Activated CD4-positive, CD25-positive, alpha-beta regulatory T cell treated with anti-CD3 and anti-CD28 coated beads, Interleukin-2, amount 50 U/mL, for 24 hours (primary cell): Measurements from ENCODE around the gene TGFBR2.

ENCODE experiments used
- ATAC-seq, 2 donors: fragments of 150-1000 bp; cut with Tn5 transposase; one replicate each; pipeline ENCODE4 v1.10.0; 2021; ENCODE audit warnings: mild to moderate bottlenecking in 1 of 2, moderate library complexity in 1 of 2

The TGFBR2 gene

GRCh38 chr3:30606301-30607031 lies at the start of gene TGFBR2:
Gene TGFBR2 (plus strand): TSS chr3:30606601. CDS start chr3:30606884, 283 bp downstream.
- peak; percentile 82 to 83 for ATAC-seq

DNA sequence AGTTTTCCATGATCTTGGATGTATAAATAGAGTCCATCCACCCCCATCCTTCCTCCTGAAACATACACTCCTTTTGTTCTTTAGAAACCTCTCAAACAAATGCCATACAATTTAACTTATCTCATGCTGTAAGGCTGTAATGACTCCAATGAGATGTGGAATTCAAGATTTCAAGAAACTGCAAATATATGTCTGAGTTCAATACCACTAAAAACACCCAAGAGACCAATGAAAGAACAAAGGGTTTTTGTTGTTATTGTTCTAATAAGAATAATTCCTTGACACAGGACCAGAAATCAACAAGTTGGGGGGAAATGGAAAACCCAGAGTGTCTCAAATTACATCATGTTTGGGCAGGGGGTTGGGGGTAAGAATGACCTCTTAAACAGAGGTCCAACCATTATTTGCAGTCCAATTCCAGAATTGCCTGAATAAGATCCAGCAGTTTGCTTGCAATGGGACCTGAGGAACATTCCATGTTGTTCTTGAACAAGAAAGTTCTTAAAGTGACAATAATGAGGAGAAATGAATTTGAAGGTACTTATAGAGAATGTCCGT lies 48.6 kb upstream of the TGFBR2 start:
- no peak for ATAC-seq

DNA sequence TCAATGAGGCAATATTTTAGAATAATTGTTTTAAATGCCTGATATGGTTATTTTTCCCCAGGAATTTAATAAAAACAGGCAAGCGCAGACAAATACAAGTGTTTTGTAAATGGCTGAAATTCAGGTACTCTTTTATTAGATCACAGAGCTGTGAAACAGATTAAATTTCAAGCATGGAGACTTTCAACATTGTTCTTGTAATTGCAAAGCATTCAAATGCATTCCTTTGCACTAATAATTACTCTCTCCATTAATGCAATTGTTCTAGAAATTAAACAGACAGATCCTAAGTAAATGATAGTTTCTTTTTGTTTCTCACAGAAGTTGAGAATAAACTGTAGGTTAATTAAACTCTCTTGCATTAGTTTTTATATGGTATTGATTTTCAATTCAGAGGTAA lies 42.4 kb upstream of the TGFBR2 start:
- no peak for ATAC-seq

DNA sequence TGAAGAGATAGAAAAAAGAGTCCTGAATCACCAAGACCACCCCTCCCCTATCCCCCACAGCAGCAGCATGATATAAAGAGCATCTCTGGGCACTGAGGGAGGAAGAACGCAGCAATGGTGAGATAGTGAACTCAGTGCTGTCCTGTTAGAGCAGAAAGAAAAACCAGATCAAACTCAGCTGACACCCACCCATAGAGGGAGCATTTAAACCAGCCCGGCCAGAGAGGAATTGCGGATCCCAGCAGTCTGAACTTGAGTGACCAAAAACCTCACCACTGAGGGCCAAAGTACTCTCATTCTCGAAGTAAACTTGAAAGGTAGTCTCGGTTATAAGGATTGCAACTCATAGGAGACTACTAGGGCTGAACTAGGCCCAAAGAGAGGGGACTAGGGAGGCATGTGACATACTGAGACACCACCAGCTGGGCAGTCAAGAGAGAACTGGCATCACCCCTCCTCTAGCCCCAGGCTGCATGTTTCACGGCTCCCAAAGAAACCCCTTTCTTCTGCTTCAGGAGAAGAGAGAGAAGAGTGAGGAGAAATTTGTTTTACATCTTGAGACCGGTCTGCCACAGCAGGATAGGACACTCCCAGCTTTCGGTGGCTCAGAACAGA lies 39.2 kb upstream of the TGFBR2 start:
- no peak for ATAC-seq

GRCh38 chr3:30576946-30577345 lies 29.5 kb upstream of the TGFBR2 start:
- no peak for ATAC-seq

GRCh38 chr3:30577788-30578187 lies 28.6 kb upstream of the TGFBR2 start:
- ATAC-seq: peak in 1 of 2 donors; percentile 30

DNA sequence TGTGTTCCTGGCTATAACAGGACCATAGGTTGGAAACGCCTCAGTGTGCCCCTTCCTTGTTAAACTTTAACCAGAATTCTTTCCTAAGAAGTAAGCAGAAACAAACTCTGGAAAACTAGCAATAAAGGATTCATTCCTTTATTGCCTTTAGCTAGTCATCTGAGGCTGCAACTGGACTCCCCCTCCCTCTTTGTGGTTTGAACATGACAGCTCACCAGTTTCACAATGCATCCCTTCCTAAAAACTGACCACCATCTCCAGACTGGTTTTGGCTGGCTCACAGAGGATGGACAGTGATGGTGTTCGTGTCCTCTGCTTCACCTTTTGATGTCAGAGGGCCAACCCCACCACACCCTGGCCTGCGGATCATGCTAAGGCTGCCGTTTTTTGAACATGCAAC lies 27.9 kb upstream of the TGFBR2 start:
- ATAC-seq: no peak

- no peak for ATAC-seq
Measured at GRCh38 chr3:30578986-30579579, 27.3 kb upstream of the TGFBR2 start.

- ATAC-seq: no peak
Measured at GRCh38 chr3:30581067-30581585, 25.3 kb upstream of the TGFBR2 start.

DNA sequence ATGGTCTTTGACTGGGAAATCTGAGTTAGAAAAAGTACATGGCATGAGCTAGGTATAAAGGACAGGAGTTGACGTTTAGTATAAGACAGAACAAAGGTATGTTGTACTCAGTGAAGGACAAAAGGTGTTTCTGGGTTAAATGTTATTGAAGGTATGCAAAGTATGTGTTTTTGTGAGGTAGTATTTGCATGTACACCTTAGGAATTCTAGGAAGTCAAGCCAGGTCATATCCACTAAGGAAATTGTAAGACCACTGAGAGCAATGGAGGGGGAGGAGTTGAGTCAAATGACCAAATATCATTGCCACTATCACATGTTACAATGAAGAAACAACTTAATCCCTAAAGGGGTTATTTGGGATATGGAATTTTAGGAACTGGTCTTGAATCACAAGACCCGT lies 24.4 kb upstream of the TGFBR2 start:
- ATAC-seq: no peak

- no peak for ATAC-seq
Measured at GRCh38 chr3:30583973-30584372, 22.4 kb upstream of the TGFBR2 start.

- no peak for ATAC-seq
Measured at GRCh38 chr3:30585654-30586053, 20.7 kb upstream of the TGFBR2 start.

DNA sequence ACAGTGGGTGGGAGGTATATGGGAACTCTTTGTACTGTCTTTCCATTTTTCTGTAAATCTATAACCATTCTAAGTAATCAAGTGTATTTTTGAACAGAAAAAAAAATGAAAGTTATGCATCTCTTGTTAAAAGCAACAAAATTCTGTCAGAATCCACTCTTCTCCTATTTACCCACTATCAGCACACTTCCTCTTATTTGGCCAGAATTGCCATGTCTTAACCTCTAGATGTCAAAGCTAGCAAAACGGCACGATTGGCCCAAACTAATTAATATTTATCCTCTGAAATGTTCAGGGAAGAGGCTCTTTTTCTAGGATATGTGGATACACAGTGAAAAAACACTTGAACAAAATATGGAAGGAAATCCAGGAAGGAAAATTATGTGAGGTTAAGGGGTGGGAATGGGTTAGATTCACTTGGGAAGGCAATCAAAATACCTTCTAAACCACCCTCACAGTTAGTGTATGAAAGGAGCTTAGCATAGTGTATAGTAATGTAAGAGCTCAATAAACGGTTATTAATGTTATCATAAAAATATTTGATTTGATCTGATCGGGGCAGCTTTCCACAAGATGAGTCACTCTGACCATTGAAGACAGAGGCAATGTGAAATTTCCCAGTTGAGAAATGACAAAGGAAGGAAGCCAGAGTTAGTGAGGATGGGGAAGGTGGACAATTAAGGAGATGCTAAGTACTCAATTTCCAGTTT lies 20.1 kb upstream of the TGFBR2 start:
- ATAC-seq: no peak

- ATAC-seq: no peak
Measured at GRCh38 chr3:30586806-30587486, 19.5 kb upstream of the TGFBR2 start.

DNA sequence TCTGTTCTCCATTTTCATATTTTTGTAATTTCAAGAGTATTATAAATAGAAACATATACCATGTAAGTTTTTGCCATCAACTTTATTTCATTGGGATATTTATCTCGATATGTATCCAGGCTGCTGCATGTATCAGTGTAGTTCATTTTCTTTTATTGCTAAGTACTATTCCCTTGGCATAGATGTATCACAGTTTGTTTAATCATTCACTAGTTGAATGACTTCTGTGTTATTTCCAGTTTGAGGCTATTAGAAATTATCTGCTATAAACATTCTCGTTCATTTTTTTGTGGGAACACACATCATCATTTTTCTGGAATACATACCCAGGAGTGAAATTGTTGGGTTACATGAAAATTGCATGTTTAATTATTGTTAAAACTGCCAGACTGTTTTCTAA lies 18.5 kb upstream of the TGFBR2 start:
- no peak for ATAC-seq

- no peak for ATAC-seq
Measured at GRCh38 chr3:30596152-30596551, 10.2 kb upstream of the TGFBR2 start.

GRCh38 chr3:30597131-30597768 lies 9.2 kb upstream of the TGFBR2 start:
- ATAC-seq: no peak

DNA sequence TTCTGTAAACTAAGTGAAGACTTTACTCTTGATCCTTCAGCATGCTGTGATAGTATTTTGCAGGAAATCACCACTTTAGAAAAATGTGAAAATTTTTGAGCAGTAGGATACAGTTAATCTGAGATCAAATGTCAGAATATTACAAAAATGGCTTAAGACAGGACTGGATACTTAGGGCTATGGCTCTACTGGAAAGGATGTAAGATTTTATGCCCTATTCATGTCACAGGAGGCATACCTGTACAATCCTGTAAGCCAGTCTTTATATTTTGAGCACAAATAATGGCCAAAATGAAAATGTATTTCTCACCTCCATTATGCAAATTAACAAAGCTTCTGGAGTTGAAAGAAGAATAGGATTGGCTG lies 8.6 kb upstream of the TGFBR2 start:
- no peak for ATAC-seq

DNA sequence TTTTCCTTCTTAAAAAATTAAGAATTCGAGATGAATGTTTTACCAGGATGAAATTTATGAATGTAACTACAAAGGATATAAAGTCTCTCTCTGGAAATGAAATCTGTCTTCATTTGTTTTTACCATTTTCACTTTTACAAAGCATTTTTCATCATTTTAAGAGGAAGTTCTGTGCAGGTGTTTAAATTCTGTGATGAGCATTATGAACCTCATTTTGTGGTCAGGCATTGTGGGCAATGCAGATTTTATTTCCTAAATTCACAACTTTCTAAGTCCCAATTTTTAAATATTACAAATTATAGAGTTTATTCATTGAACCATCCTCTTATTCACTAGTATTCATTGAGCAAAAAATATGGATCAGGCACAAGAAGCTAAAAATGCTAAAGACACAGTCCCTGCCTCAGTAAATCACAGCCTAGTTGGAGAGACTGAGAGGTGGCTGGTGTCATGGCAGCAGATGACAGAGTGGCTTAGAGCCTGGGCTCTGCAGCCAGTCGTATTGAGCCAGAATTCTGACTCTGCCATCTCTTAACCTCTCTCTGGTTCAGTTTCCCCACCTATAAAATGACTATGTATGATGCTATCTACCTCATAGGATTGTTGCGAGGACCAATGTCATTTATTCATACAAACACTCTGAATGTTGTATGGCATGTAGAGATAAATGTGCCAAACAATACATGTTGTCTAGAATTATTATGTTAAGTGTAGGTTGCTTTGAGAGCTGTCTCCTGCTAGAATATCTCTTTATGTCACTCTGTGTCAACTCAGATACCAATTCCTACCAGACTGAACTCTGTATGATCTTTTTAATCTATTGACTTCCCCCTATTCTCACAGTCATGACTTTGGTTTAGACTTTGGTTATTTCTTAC lies 7.5 kb upstream of the TGFBR2 start:
- ATAC-seq: peak; percentile 49 to 63

GRCh38 chr3:30600572-30600971 lies 5.8 kb upstream of the TGFBR2 start:
- ATAC-seq: no peak

- no peak for ATAC-seq
Measured at GRCh38 chr3:30602946-30603345, 3.5 kb upstream of the TGFBR2 start.
